CD4-positive, alpha-beta T cell (primary cell): ENCODE data around the gene KMT2B. TPM values are rescaled to one million over a fixed set of nuclear protein-coding genes. Genes with fewer than 3 reads are reported as not detected.

Experiments
- ATAC-seq: fragments of 200-7000 bp; cut with Tn5 transposase; one replicate; pipeline ENCODE4 v1.10.0; 2022; ENCODE audit warnings: mild to moderate bottlenecking; ENCODE audit not compliant: poor library complexity
- CTCF ChIA-PET: fragments of 350-600 bp; sonication (Branson Sonifier 250); formaldehyde crosslinking; loops from one replicate; lab custom pipeline; 2021; ENCODE audit warnings: antibody characterized with exemption, inconsistent platforms; lab: Charles Lee
- POLR2A ChIA-PET: fragments of 350-600 bp; sonication (Branson Sonifier 250); formaldehyde crosslinking; loops from one replicate; lab custom pipeline; 2021; ENCODE audit warnings: antibody characterized with exemption, inconsistent platforms; lab: Charles Lee
- DNase-seq, 14 experiments: peaks; one replicate each; pipeline ENCODE4 v3.0.0-alpha.2; 2013 to 2020; ENCODE audit warnings: mixed read lengths in 2 of 14
- H3K27ac ChIP-seq, 2 donors: one replicate each; pipeline versions ENCODE4 v1.5.1 to v1.7.0; 2013; ENCODE audit warnings: low read length in 2 of 2, low read depth in 1 of 2, mild to moderate bottlenecking in 1 of 2
- H3K27me3 ChIP-seq, 2 experiments: 1 replicate in 1 of 2; 2 replicates in 1 of 2; pipeline versions ENCODE4 v1.6.1 to v1.7.0; 2013; ENCODE audit warnings: low read length in 2 of 2, control low read depth in 1 of 2, mild to moderate bottlenecking in 1 of 2, moderate library complexity in 1 of 2; ENCODE audit not compliant: insufficient read depth in 2 of 2, control insufficient read depth in 1 of 2
- H3K36me3 ChIP-seq: one replicate; pipeline ENCODE4 v1.6.1; 2013; ENCODE audit warnings: low read length, control low read depth; ENCODE audit not compliant: insufficient read depth
- H3K4me1 ChIP-seq: one replicate; pipeline ENCODE4 v1.6.1; 2013; ENCODE audit warnings: low read length, control low read depth; ENCODE audit not compliant: insufficient read depth
- H3K4me3 ChIP-seq: one replicate; pipeline ENCODE4 v1.5.1; 2013; ENCODE audit warnings: mild to moderate bottlenecking, low read length, moderate library complexity
- H3K9me3 ChIP-seq, 2 experiments: 1 replicate in 1 of 2; 2 replicates in 1 of 2; pipeline versions ENCODE4 v1.6.1 to v1.7.0; 2013; ENCODE audit warnings: low read length in 2 of 2, mild to moderate bottlenecking in 2 of 2, control low read depth in 1 of 2, moderate library complexity in 1 of 2; ENCODE audit not compliant: control insufficient read depth in 1 of 2, insufficient read depth in 1 of 2
- H3K27ac Mint-ChIP-seq: one replicate; pipeline ENCODE4 v1.8.0; 2020; ENCODE audit warnings: mixed read lengths
- H3K27me3 Mint-ChIP-seq: one replicate; pipeline ENCODE4 v1.8.0; 2021; ENCODE audit warnings: mixed read lengths
- H3K36me3 Mint-ChIP-seq: one replicate; pipeline ENCODE4 v1.8.0; 2021; ENCODE audit warnings: low read depth, mixed read lengths
- H3K4me1 Mint-ChIP-seq: one replicate; pipeline ENCODE4 v1.8.0; 2021; ENCODE audit warnings: low read depth, mixed read lengths
- H3K4me3 Mint-ChIP-seq: one replicate; pipeline ENCODE4 v1.8.0; 2020; ENCODE audit warnings: mild to moderate bottlenecking, mixed read lengths
- H3K9me3 Mint-ChIP-seq: one replicate; pipeline ENCODE4 v1.8.0; 2020; ENCODE audit warnings: mixed read lengths
- intact Hi-C, 2 experiments: fragments of 100-400 bp; cut with DNase I in 1 of 2; cut with micrococcal nuclease in 1 of 2; formaldehyde crosslinking; loops; one replicate each; pipeline versions ENCODE4 v1.15.1 to v1.9.0; 2023 to 2025; cut with DNase I, micrococcal nuclease
- total RNA-seq, 174 experiments: library from RNA in 2 of 174; stranded (reverse) in 2 of 174; gene quantifications; one replicate each; pipeline ENCODE4 v1.2.3 and lab custom pipeline; 2021 to 2026
- TF ChIP-seq, protein P1 (sequence below): fragments of 200-600 bp; IDR thresholded peaks from one replicate; pipeline ENCODE4 v1.8.0; 2022; ENCODE audit warnings: antibody characterized with exemption, mild to moderate bottlenecking

The KMT2B gene
- total RNA-seq, 2 experiments from 2014 or later: 59.4 to 59.7 TPM

DNA sequence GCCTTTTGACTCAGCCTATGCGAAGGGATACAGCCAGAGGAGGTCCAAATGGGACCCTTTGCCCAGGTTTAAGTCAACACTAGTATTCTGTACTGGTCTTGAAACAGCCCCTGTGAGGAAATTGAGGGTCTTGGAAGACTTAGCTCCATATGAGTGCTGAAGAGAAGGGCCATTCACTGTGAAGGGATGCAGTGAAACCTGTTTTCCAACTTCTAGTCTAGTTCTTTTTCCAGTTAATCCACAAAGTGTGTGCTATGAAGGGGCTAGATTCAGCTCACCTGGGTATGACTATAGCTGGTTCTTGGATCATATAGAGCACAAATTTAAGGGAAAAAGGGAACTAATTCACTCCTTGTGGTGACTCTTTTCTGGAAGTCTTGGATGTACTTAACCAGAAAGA lies 9.4 kb upstream of the KMT2B start:
- Histone ChIP-seq H3K9me3 (no peaks in the 10 kb centered on the region), H3K4me3 (no peak overlapping the region), H3K36me3 (no peaks in the 10 kb centered on the region), H3K4me1 (peaks cover 34% of the 10 kb centered on the region), H3K27ac (no peak overlapping the region), H3K27me3 (no peaks in the 10 kb centered on the region)
- Mint-ChIP-seq H3K4me1 (peaks cover 26% of the 10 kb centered on the region), H3K27ac (no peak overlapping the region), H3K27me3 (no peaks in the 10 kb centered on the region), H3K9me3 (no peaks in the 10 kb centered on the region), H3K36me3 (no peaks in the 10 kb centered on the region), H3K4me3 (no peak overlapping the region)
- TF ChIP-seq, protein P1, sequence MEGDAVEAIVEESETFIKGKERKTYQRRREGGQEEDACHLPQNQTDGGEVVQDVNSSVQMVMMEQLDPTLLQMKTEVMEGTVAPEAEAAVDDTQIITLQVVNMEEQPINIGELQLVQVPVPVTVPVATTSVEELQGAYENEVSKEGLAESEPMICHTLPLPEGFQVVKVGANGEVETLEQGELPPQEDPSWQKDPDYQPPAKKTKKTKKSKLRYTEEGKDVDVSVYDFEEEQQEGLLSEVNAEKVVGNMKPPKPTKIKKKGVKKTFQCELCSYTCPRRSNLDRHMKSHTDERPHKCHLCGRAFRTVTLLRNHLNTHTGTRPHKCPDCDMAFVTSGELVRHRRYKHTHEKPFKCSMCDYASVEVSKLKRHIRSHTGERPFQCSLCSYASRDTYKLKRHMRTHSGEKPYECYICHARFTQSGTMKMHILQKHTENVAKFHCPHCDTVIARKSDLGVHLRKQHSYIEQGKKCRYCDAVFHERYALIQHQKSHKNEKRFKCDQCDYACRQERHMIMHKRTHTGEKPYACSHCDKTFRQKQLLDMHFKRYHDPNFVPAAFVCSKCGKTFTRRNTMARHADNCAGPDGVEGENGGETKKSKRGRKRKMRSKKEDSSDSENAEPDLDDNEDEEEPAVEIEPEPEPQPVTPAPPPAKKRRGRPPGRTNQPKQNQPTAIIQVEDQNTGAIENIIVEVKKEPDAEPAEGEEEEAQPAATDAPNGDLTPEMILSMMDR: no peak
- POLR2A ChIA-PET: no interaction called here
- DNase-seq (no peak), ATAC-seq (no peak)
- intact Hi-C loops: no loop called here
- CTCF ChIA-PET: no interaction called here

DNA sequence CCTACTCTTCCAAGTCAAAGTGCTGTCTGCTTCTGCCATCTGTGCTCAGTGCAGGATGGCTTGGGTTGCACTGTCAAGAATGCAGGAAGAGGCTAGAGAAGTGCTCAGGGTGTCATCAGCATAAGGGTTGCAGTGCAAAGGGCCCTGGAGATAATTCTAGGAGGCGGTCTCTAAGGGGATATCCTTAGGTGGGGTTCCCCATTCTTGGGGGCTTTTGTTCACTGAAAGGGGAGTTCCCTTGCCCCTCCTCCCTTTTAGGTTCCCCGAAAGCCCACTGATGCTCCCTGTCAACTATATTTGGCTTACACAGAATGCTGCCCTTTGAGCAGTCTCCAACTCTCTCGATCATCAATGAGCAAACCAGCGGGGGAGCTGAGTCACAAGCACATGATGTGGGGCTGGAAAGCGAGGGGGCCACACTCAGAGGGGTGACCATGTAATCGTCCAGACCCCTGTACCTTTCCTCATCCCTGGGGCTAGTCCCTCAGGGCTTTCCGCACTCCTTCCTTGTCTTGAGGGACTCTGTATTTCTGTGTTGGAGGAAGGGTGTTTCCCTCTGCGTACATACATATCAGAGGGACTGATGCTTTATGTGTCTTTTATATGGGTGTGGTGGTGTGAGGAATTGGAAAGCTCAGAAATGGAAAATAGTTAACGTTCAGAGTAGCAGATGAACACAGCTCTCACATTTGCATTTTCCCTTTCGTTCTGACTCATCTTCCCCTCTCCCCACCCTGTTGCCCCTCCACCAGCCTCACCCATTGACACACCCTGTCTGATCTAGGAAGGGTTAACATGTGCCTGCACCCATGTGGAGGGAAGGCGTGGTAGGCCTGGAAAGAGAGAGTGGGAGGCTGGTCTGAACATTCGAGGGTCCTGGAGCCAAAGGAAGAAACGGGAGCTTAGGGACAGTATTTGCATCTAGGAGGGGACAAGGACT lies 6.7 kb upstream of the KMT2B start:
- TF ChIP-seq, protein P1: no peak
- H3K9me3 ChIP-seq: no peaks in the 10 kb centered on the region
- no peak overlapping the region for H3K27ac ChIP-seq

GRCh38 chr19:35712567-35713505 lies 5.0 kb upstream of the KMT2B start:
- H3K27ac ChIP-seq: peak overlapping the region in 1 of 2 donors; percentile 32
- ChIA-PET CTCF (interaction anchor here (0.5 to 1.4 kb wide), 4 partner anchors 11 to 239 kb away, joined by 3 to 4 read pairs (median 3); partner anchors contain the start of gene IGFLR1), POLR2A (interaction anchor here (1.2 to 6.3 kb wide), 3 partner anchors 11 to 32 kb away, joined by 5 to 63 read pairs (median 6); partner anchors contain the start of genes IGFLR1, PSENEN and U2AF1L4)
- peak overlapping the region; percentile 9 for H3K4me3 ChIP-seq
- peak overlapping the region; percentile 89 for H3K27ac Mint-ChIP-seq
- no peaks in the 10 kb centered on the region for H3K27me3 Mint-ChIP-seq
- peak; percentile 24 for ATAC-seq
- peak overlapping the region; percentile 83 for H3K4me3 Mint-ChIP-seq
- no peaks in the 10 kb centered on the region for H3K27me3 ChIP-seq
- intact Hi-C loops: loop anchor here (1.0 to 10.0 kb wide), 2 partner anchors 11 to 448 kb away; partner anchors contain the start of gene USF2 (in 1 of the 2)
- TF ChIP-seq, protein P1: no peak
- peaks cover 72% of the 10 kb centered on the region for H3K4me1 ChIP-seq
- H3K9me3 Mint-ChIP-seq: no peaks in the 10 kb centered on the region
- peak in 7 of 14 experiments; percentile 15 to 80 (median 43) for DNase-seq
- H3K9me3 ChIP-seq: no peaks in the 10 kb centered on the region
- H3K36me3 ChIP-seq: no peaks in the 10 kb centered on the region
- H3K36me3 Mint-ChIP-seq: peaks cover 11% of the 10 kb centered on the region
- H3K4me1 Mint-ChIP-seq: peaks cover 61% of the 10 kb centered on the region

More for the DNA sequence above, 6.7 kb upstream of the KMT2B start:
- Histone ChIP-seq H3K4me3 (no peak overlapping the region), H3K27me3 (no peaks in the 10 kb centered on the region), H3K4me1 (peaks cover 60% of the 10 kb centered on the region), H3K36me3 (no peaks in the 10 kb centered on the region)
- peaks cover 48% of the 10 kb centered on the region for H3K4me1 Mint-ChIP-seq
- intact Hi-C loops: loop anchor here in 1 of 2 experiments (10.0 kb wide), 1 partner anchor 446 kb away; the partner anchor contains the start of gene USF2
- peak overlapping the region; percentile 89 for H3K27ac Mint-ChIP-seq
- POLR2A ChIA-PET: interaction anchor here (0.6 to 6.3 kb wide), 3 partner anchors 9 to 819 kb away, joined by 3 to 63 read pairs (median 3); partner anchors contain the start of genes PSENEN and U2AF1L4
- no peaks in the 10 kb centered on the region for H3K9me3 Mint-ChIP-seq
- no peaks in the 10 kb centered on the region for H3K36me3 Mint-ChIP-seq
- peak; percentile 13 for ATAC-seq
- CTCF ChIA-PET: interaction anchor here (1.1 kb wide), 1 partner anchor 9 kb away, joined by 3 read pairs; no protein-coding TSS in a partner anchor
- H3K27me3 Mint-ChIP-seq: no peaks in the 10 kb centered on the region
- peak in 3 of 14 experiments; percentile 46 to 57 (median 46) for DNase-seq
- H3K4me3 Mint-ChIP-seq: peak overlapping the region; percentile 67
